HCT116 (cell line): ENCODE measurements around the gene LYAR. TPM values are rescaled to one million over a fixed set of nuclear protein-coding genes. Genes with fewer than 3 reads are reported as not detected.

Experiments used
- ATAC-seq: fragments of 200-7000 bp; cut with Tn5 transposase; 2 replicates; pipeline ENCODE4 v1.9.1; 2020; ENCODE audit warnings: mild to moderate bottlenecking, moderate library complexity
- BruUV-seq: library from RNA; stranded (reverse); fragments of 400-500 nt; replicated peaks from 2 replicates; lab custom pipeline; 2021; lab: Mats Ljungman, UMichigan
- CTCF ChIA-PET: fragments of 300-600 bp; sonication (Branson Sonifier 250); formaldehyde crosslinking; loops from one replicate; lab custom pipeline; 2021; ENCODE audit warnings: antibody characterized with exemption; lab: Charles Lee
- POLR2A ChIA-PET: fragments of 300-600, 350-600 bp; sonication (Branson Sonifier 250); formaldehyde crosslinking; loops from one replicate; lab custom pipeline; 2021; ENCODE audit warnings: antibody characterized with exemption; lab: Charles Lee
- RAD21 ChIA-PET, 2 experiments: fragments of 300-600 bp; sonication (Branson Sonifier 250); formaldehyde crosslinking; loops; one replicate each; lab custom pipeline; 2023; ENCODE audit warnings: low total read pairs in 2 of 2; ENCODE audit not compliant: uncharacterized antibody in 2 of 2, unreplicated experiment in 2 of 2, low non-redundant PET in 1 of 2; lab: Charles Lee
- DNase-seq: peaks from one replicate; pipeline ENCODE4 v3.0.0-alpha.2; 2010; ENCODE audit warnings: low read depth, low spot score
- H2AFZ ChIP-seq: fragments of 200-600 bp; shearing (Covaris generic), sonication (generic); 2 replicates; pipeline ENCODE4 v1.6.1; 2017; ENCODE audit warnings: low read depth, mixed run types, mixed read lengths, antibody characterized with exemption, low read length; ENCODE audit not compliant: poor library complexity, severe bottlenecking
- H3K27ac ChIP-seq: 2 replicates; pipeline ENCODE4 v1.5.1; 2012; ENCODE audit warnings: low read depth, low read length
- H3K27me3 ChIP-seq: fragments of 200-600 bp; sonication (generic); 2 replicates; pipeline ENCODE4 v1.6.1; 2016; ENCODE audit warnings: mixed run types, low read length, mixed read lengths; ENCODE audit not compliant: insufficient read depth
- H3K36me3 ChIP-seq, 2 experiments: fragments of 200-500 bp in 1 of 2; fragments of 200-600 bp in 1 of 2; sonication (Bioruptor generic) in 1 of 2; sonication (generic) in 1 of 2; 2 replicates each; pipeline versions ENCODE4 v1.5.1 to v1.6.1; 2014 to 2016; ENCODE audit warnings: low read length in 2 of 2, inconsistent platforms in 1 of 2, mixed read lengths in 1 of 2, mixed run types in 1 of 2; ENCODE audit not compliant: insufficient read depth in 2 of 2, control insufficient read depth in 1 of 2
- H3K4me1 ChIP-seq, 2 experiments: fragments of 200-600 bp in 1 of 2; sonication (generic) in 1 of 2; 2 replicates each; pipeline versions ENCODE4 v1.5.1 to v1.6.1; 2012 to 2017; ENCODE audit warnings: low read length in 2 of 2, inconsistent platforms in 1 of 2, mild to moderate bottlenecking in 1 of 2, mixed read lengths in 1 of 2, mixed run types in 1 of 2, moderate library complexity in 1 of 2; ENCODE audit not compliant: insufficient read depth in 2 of 2, control insufficient read depth in 1 of 2
- H3K4me2 ChIP-seq: fragments of 200-600 bp; sonication (generic); 2 replicates; pipeline ENCODE4 v1.6.1; 2017; ENCODE audit warnings: mixed run types, low read length, mixed read lengths
- H3K4me3 ChIP-seq, 2 experiments: fragments of 200-600 bp in 1 of 2; sonication (generic) in 1 of 2; replicated peaks in 1 of 2; 2 replicates each; pipeline ENCODE4 v1.5.1; 2011 to 2016; ENCODE audit warnings: low read length in 2 of 2, control low read depth in 1 of 2, low read depth in 1 of 2, mild to moderate bottlenecking in 1 of 2, mixed read lengths in 1 of 2, mixed run types in 1 of 2
- H3K79me2 ChIP-seq: fragments of 200-600 bp; sonication (generic); 2 replicates; pipeline ENCODE4 v1.6.1; 2017; ENCODE audit warnings: mild to moderate bottlenecking, mixed run types, low read length, moderate library complexity, mixed read lengths; ENCODE audit not compliant: insufficient read depth
- H3K9ac ChIP-seq: fragments of 200-600 bp; sonication (generic); 2 replicates; pipeline ENCODE4 v1.6.1; 2016; ENCODE audit warnings: low read length, mixed read lengths
- H3K9me2 ChIP-seq: fragments of 200-600 bp; sonication (generic), shearing (Covaris generic); 2 replicates; pipeline ENCODE4 v1.6.1; 2017; ENCODE audit warnings: mixed run types, mild to moderate bottlenecking, moderate library complexity; ENCODE audit not compliant: insufficient read depth
- H3K9me3 ChIP-seq, 2 experiments: fragments of 200-500 bp in 1 of 2; fragments of 200-600 bp in 1 of 2; sonication (Bioruptor generic) in 1 of 2; sonication (generic) in 1 of 2; 2 replicates each; pipeline ENCODE4 v1.6.1; 2014 to 2017; ENCODE audit warnings: low read length in 2 of 2, mixed read lengths in 2 of 2, inconsistent platforms in 1 of 2, low read depth in 1 of 2, mild to moderate bottlenecking in 1 of 2, mixed run types in 1 of 2, moderate library complexity in 1 of 2; ENCODE audit not compliant: control insufficient read depth in 1 of 2, insufficient read depth in 1 of 2
- H4K20me1 ChIP-seq: fragments of 200-600 bp; sonication (generic), shearing (Covaris generic); 2 replicates; pipeline ENCODE4 v1.6.1; 2017; ENCODE audit warnings: mixed run types, mild to moderate bottlenecking, moderate library complexity; ENCODE audit not compliant: insufficient read depth
- EZH2 ChIP-seq: fragments of 200-600 bp; sonication (generic); IDR thresholded peaks from 2 replicates; pipeline ENCODE4 v1.6.1; 2017; ENCODE audit warnings: antibody characterized with exemption, mixed run types
- POLR2A ChIP-seq: IDR thresholded peaks from 2 replicates; pipeline ENCODE4 v1.7.0; 2011; ENCODE audit warnings: borderline replicate concordance; ENCODE audit not compliant: insufficient read depth, insufficient read length; ENCODE audit errors: extremely low read depth
- POLR2AphosphoS5 ChIP-seq: IDR thresholded peaks from 2 replicates; pipeline ENCODE4 v1.6.1; 2011; ENCODE audit warnings: mild to moderate bottlenecking, low read depth, low read length, moderate library complexity
- SIN3A ChIP-seq: IDR thresholded peaks from 2 replicates; pipeline ENCODE4 v1.6.1; 2012; ENCODE audit warnings: low read depth
- SP1 ChIP-seq: IDR thresholded peaks from 2 replicates; pipeline ENCODE4 v1.6.1; 2012; ENCODE audit warnings: low read depth
- TCF7L2 ChIP-seq: IDR thresholded peaks from 2 replicates; pipeline ENCODE4 v1.7.0; 2011; ENCODE audit warnings: borderline replicate concordance, inconsistent platforms; ENCODE audit not compliant: insufficient read depth, insufficient read length; ENCODE audit errors: extremely low read depth
- ZFX ChIP-seq: fragments of 450-650 bp; IDR thresholded peaks from 2 replicates; pipeline ENCODE4 v1.6.1; 2017
- ZNF274 ChIP-seq: fragments of 200-500 bp; sonication (Bioruptor generic); IDR thresholded peaks from 2 replicates; pipeline ENCODE4 v1.6.1; 2014; ENCODE audit warnings: mild to moderate bottlenecking, low read depth, low read length, inconsistent platforms
- intact Hi-C: fragments of 100-400 bp; cut with micrococcal nuclease; formaldehyde crosslinking; loops from 2 replicates; pipeline ENCODE4 v1.10.0; 2022
- total RNA-seq: library from RNA; stranded (reverse); gene quantifications from one replicate; pipeline ENCODE4 v1.2.1, GENCODE V29; 2021; ENCODE audit not compliant: unreplicated experiment
- TF ChIP-seq, protein P1 (sequence below): IDR thresholded peaks from 2 replicates; pipeline ENCODE4 v1.6.1; 2012
- TF ChIP-seq, protein P2 (sequence below): IDR thresholded peaks from 2 replicates; pipeline ENCODE4 v1.6.1; 2012

Gene LYAR
- total RNA-seq, 1 experiment from 2014 or later = 53.0 TPM

DNA sequence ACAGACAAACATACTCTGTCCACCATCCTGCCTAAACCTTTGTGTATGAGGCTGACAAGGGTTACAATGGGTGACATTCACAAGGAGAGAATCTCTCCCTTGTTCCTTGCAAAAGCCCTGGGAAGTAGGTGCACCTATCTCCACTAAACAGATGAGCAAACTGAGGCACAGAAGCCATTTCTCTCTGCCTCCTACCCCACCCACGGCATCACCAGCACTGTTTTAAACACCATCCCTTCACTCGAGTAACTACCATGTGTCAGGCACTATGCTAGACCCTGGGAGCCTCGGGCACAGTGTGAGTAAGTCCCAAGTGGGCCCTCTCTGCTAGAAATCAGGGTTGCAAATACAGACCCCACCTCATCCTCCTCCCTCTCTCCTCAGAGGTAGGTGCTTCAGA, 899 bp downstream of the LYAR start:
- H3K9me2 ChIP-seq = no peaks in the 10 kb centered on the region
- H3K4me3 ChIP-seq = peak overlapping the region; percentile 93 to 99
- DNase-seq (no peak), ATAC-seq (no peak)
- no peaks in the 10 kb centered on the region for H3K27me3 ChIP-seq
- no peak overlapping the region for H3K27ac ChIP-seq
- no peaks in the 10 kb centered on the region for H4K20me1 ChIP-seq
- H3K36me3 ChIP-seq = peaks cover 12 to 28% of the 10 kb centered on the region in 2 experiments; a peak in 3 of 4 replicates
- ChIA-PET RAD21 (no interaction called here), CTCF (no interaction called here), POLR2A (no interaction called here)
- no TSS peak for BruUV-seq
- peak overlapping the region; percentile 95 for H3K9ac ChIP-seq
- peaks cover 3 to 21% of the 10 kb centered on the region in 2 experiments; a peak in 3 of 4 replicates for H3K4me1 ChIP-seq
- intact Hi-C loops = no loop called here
- peaks cover 80% of the 10 kb centered on the region for H3K79me2 ChIP-seq
- H3K4me2 ChIP-seq = peak overlapping the region; percentile 82
- H2AFZ ChIP-seq = no peak overlapping the region
- no peak for TF ChIP-seq TCF7L2
- TF ChIP-seq POLR2A = no peak
- no peak for TF ChIP-seq SP1
- no peak for TF ChIP-seq ZFX
- TF ChIP-seq, protein P1, sequence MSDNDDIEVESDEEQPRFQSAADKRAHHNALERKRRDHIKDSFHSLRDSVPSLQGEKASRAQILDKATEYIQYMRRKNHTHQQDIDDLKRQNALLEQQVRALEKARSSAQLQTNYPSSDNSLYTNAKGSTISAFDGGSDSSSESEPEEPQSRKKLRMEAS = no peak
- TF ChIP-seq POLR2AphosphoS5 = no peak
- TF ChIP-seq SIN3A = no peak
- TF ChIP-seq EZH2 = no peak
- TF ChIP-seq ZNF274 = no peak
- TF ChIP-seq, protein P2, sequence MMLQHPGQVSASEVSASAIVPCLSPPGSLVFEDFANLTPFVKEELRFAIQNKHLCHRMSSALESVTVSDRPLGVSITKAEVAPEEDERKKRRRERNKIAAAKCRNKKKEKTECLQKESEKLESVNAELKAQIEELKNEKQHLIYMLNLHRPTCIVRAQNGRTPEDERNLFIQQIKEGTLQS = no peak
- H3K9me3 ChIP-seq = no peaks in the 10 kb centered on the region

DNA sequence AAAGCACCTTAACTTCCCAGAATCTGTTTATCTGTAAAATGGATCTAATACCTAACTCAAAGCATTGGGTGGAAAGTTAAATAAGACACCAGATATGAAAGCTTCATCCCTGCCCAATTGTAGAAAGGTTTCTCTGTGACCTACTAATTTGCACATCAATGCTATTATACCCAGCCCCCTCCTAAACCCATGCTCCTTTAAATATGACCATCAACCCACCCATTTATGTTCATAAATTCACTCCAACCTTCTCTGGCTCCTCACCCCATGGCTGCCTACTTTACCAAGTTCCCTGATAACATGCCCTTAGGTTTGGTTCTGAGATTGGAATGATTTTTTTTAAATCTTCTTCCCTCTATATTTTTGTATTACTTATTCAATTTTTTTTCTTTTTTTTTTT, 1.9 kb downstream of the LYAR start:
- Histone ChIP-seq H3K4me3 (no peak overlapping the region), H3K79me2 (peaks cover 88% of the 10 kb centered on the region), H3K4me1 (peaks cover 3 to 21% of the 10 kb centered on the region in 2 experiments; a peak in 3 of 4 replicates), H4K20me1 (no peaks in the 10 kb centered on the region), H3K9me2 (no peaks in the 10 kb centered on the region), H2AFZ (no peak overlapping the region), H3K9me3 (no peaks in the 10 kb centered on the region), H3K36me3 (peaks cover 18 to 36% of the 10 kb centered on the region in 2 experiments; a peak in 3 of 4 replicates), H3K4me2 (peak overlapping the region; percentile 21; the same call in 1 of the 2 replicates), H3K9ac (no peak overlapping the region), H3K27ac (no peak overlapping the region), H3K27me3 (no peaks in the 10 kb centered on the region)
- intact Hi-C loops = no loop called here
- TF ChIP-seq POLR2A (no peak), SP1 (no peak)
- ChIA-PET CTCF (no interaction called here), POLR2A (no interaction called here), RAD21 (no interaction called here)
- no peak for DNase-seq
- no TSS peak for BruUV-seq
- no peak for ATAC-seq
